GM10847 (cell line): Measurements from ENCODE around the gene RET.

Experiments used
- POLR2A ChIP-seq: IDR thresholded peaks from 2 replicates; pipeline ENCODE4 v1.6.1; 2011; ENCODE audit not compliant: insufficient read length; ENCODE audit errors: extremely low read depth

RET gene

GRCh38 chr10:43093423-43094076 is 16.7 kb downstream of the RET start:
- no peak for TF ChIP-seq POLR2A

DNA sequence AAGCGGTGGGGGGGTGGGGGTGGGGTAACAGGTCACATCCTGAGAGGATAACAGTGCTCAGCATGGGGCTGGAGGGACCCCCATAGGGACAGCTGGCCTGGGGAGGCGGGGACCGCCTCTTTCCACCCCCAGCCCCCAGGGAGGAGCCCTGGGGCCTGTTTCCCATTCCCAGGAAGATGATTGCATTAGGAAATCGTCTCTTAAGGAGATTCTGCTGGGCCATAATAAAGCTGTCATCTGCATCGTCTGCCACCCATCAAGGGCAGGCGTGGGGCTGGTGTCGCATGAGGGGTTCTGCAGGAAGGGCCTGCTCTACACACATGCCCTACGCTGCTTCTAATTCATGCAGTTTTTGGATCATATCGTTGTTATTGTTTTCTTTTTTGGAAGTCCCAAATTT is 17.2 kb downstream of the RET start:
- TF ChIP-seq POLR2A: no peak

DNA sequence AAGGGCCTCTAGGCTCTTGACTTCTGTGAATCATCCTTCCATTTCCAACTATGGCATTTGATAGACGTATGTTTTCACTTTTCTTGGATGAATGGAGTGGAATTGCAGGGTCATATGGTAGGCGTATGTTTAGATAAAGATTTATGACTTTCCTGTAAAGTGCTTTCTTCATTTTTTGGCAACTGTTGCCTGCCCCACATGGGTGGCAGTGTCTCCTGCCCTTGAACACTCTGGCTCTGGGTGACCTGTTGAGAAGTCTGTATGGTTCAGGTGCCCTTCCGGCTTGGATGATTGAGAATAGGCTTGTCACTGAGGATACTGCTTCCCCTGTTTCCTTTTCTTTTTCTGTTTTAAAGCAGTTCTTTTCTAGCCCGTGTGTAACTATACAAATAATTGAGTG is 23.1 kb downstream of the RET start:
- TF ChIP-seq POLR2A: no peak

- TF ChIP-seq POLR2A: no peak
Observed at GRCh38 chr10:43100366-43100765, 23.5 kb downstream of the RET start.

GRCh38 chr10:43102063-43102828 is 25.4 kb downstream of the RET start:
- TF ChIP-seq POLR2A: no peak

GRCh38 chr10:43105102-43105955 is 28.5 kb downstream of the RET start:
- no peak for TF ChIP-seq POLR2A

DNA sequence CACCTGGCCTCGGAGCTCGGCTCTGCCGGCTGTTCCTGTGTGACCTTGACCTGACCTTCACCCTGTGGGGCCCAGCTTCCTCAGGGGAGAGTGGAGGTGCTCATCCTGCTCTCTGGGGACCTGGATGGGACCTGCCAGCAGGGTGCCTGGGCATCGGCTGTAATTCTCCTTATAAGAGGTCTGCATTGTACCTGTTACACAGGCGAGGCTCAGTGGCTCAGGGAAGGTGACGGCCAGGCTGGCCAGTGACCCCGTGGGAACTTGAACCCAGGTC is 29.0 kb downstream of the RET start:
- TF ChIP-seq POLR2A: no peak

DNA sequence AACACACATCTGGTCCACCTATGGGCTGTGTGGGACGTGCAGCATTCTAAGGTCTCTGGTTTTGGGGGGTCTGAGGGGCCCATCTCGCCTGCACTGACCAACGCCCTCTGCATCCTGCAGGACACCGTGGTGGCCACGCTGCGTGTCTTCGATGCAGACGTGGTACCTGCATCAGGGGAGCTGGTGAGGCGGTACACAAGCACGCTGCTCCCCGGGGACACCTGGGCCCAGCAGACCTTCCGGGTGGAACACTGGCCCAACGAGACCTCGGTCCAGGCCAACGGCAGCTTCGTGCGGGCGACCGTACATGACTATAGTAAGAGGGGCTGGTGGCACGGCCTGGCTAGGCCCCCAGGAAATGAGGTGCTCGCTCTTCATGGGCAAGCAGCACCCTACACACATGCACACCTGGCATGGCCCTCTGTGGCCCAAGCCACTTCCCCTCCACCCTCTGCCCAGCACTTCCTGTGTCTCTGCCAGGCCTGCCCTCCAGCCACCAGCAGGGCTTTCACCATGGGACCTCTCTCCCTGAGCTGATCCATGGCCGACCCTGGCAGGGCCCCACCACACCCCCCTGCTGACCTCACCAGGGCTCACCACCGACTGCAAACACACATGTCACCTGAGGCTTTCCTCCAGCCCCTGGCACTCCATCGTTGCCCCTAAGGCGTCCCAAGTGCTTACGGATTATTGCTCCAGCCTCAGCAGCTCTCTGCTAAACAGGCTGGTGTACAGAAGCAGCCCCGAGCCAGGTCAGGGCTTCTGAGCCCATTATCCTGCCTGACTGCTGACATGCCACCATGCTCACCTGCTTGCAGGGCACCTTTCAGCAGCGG is 29.6 kb downstream of the RET start:
- no peak for TF ChIP-seq POLR2A

- no peak for TF ChIP-seq POLR2A
Observed at GRCh38 chr10:43108951-43109350, 32.1 kb downstream of the RET start.

GRCh38 chr10:43109671-43110249 is 32.9 kb downstream of the RET start:
- no peak for TF ChIP-seq POLR2A

GRCh38 chr10:43110338-43111071 is 33.6 kb downstream of the RET start:
- no peak for TF ChIP-seq POLR2A

DNA sequence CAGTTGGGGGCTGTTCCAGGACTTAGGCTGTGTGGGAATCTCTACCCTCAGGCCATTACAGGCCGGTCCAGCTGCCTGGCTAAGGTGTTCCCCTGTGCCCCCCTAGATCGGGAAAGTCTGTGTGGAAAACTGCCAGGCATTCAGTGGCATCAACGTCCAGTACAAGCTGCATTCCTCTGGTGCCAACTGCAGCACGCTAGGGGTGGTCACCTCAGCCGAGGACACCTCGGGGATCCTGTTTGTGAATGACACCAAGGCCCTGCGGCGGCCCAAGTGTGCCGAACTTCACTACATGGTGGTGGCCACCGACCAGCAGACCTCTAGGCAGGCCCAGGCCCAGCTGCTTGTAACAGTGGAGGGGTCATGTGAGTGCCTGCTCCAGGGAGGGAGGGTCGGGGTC is 34.2 kb downstream of the RET start:
- TF ChIP-seq POLR2A: no peak

- TF ChIP-seq POLR2A: no peak
Observed at GRCh38 chr10:43111921-43112607, 35.2 kb downstream of the RET start.

- no peak for TF ChIP-seq POLR2A
Observed at GRCh38 chr10:43112608-43112961, 35.7 kb downstream of the RET start.
